OCI-M2 (cell line): ENCODE results near the gene IFNA6.
"Not testable (repeated sequence)": the region's sequence is repeated elsewhere in the genome, so short reads cannot be mapped to it uniquely, and the experiment has no call there.

Experiments
- DNase-seq: peaks from one replicate; lab custom pipeline; 2025; ENCODE audit not compliant: unreplicated experiment; lab: John Stamatoyannopoulos, UW

IFNA6 gene

GRCh38 chr9:21350787-21351186 is at the start of gene IFNA6:
IFNA6 (minus strand) TSS chr9:21350887; CDS start chr9:21350887, 0 bp downstream.
- DNase-seq, result no peak

- no peak for DNase-seq
These were observed 49.3 kb upstream of the IFNA6 start for GRCh38 chr9:21399956-21400355.

GRCh38 chr9:21398955-21399489 is 48.3 kb upstream of the IFNA6 start:
- DNase-seq, result no peak

GRCh38 chr9:21395778-21396717 is 45.4 kb upstream of the IFNA6 start:
- DNase-seq, result no peak

GRCh38 chr9:21392270-21392669 is 41.6 kb upstream of the IFNA6 start:
- DNase-seq, result no peak

GRCh38 chr9:21385131-21385670 is 34.5 kb upstream of the IFNA6 start, which contains the start of gene IFNA2:
IFNA2 (minus strand) TSS chr9:21385398; CDS start chr9:21385329, 69 bp downstream.
- no peak for DNase-seq

- DNase-seq, result no peak
These were observed 32.9 kb upstream of the IFNA6 start for GRCh38 chr9:21383627-21384026.

GRCh38 chr9:21381448-21382339 is 31.0 kb upstream of the IFNA6 start:
- DNase-seq, result no peak

- DNase-seq, result not testable (repeated sequence)
These were observed 20.8 kb upstream of the IFNA6 start for GRCh38 chr9:21371467-21371866.

GRCh38 chr9:21367957-21368356 is 17.3 kb upstream of the IFNA6 start, which contains the start of gene IFNA13:
IFNA13 (minus strand) TSS chr9:21368057; CDS start chr9:21368010, 47 bp downstream.
- no peak for DNase-seq

GRCh38 chr9:21367169-21367568 is 16.5 kb upstream of the IFNA6 start:
- DNase-seq, result not testable (repeated sequence)

- DNase-seq, result no peak
These were observed 11.6 kb upstream of the IFNA6 start for GRCh38 chr9:21362287-21362686.

- DNase-seq, result no peak
These were observed 7.1 kb upstream of the IFNA6 start for GRCh38 chr9:21357479-21358460.

- no peak for DNase-seq
These were observed 2.2 kb downstream of the IFNA6 start for GRCh38 chr9:21348430-21348970.

GRCh38 chr9:21340735-21341134 is 10.0 kb downstream of the IFNA6 start:
- no peak for DNase-seq

GRCh38 chr9:21336457-21336856 is 14.2 kb downstream of the IFNA6 start:
- DNase-seq, result no peak

- DNase-seq, result peak; percentile 38
These were observed 15.7 kb downstream of the IFNA6 start, which contains the start of gene KLHL9 for GRCh38 chr9:21334701-21335632. KLHL9 (minus strand) TSS chr9:21335404; CDS start chr9:21334859, 545 bp downstream.

- DNase-seq, result no peak
These were observed 17.5 kb downstream of the IFNA6 start for GRCh38 chr9:21333226-21333625.
